Retina (tissue), 1 donor: ENCODE measurements around the gene GPR155.
"Not testable (repeated sequence)": the region's sequence is repeated elsewhere in the genome, so short reads cannot be mapped to it uniquely, and the experiment has no call there.

ENCODE experiments used
- DNase-seq: peaks from one replicate; pipeline ENCODE4 v3.0.0-alpha.2; 2016

The GPR155 gene

DNA sequence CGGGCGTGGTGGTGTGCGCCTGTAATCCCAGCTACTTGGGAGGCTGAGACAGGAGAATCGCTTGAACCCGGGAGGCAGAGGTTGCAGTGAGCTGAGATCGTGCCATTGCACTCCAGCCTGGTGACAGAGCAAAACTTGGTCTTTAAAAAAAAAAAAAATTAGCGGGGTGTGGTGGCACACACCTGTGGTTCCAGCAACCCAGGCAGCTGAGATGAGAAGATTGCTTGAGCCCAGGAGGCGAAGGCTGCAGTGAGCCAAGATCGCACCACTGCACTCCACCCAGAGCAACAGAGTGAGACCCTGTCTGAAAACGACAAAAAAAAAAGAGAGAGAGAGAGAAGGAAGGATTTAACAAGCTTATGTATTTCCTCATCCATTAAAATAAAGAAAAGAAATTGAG is 2.7 kb upstream of the GPR155 start:
- DNase-seq: not testable (repeated sequence)

DNA sequence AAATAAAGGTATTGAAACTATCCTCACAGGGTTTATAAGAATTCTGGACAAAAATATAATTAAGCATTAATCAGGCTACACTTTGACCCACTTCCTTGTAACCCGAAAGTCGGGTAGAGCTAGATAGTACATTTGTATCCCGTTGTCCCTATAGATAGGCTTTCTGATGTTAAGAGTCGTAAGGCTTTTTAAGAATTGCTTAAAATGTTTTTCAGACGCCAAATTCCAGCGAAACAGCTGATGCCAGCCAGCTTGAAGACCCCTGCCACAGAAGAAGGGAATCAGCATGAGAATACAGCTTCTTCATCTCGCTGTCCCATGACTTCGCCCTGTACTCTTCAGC is 962 bp upstream of the GPR155 start:
- DNase-seq: no peak

DNA sequence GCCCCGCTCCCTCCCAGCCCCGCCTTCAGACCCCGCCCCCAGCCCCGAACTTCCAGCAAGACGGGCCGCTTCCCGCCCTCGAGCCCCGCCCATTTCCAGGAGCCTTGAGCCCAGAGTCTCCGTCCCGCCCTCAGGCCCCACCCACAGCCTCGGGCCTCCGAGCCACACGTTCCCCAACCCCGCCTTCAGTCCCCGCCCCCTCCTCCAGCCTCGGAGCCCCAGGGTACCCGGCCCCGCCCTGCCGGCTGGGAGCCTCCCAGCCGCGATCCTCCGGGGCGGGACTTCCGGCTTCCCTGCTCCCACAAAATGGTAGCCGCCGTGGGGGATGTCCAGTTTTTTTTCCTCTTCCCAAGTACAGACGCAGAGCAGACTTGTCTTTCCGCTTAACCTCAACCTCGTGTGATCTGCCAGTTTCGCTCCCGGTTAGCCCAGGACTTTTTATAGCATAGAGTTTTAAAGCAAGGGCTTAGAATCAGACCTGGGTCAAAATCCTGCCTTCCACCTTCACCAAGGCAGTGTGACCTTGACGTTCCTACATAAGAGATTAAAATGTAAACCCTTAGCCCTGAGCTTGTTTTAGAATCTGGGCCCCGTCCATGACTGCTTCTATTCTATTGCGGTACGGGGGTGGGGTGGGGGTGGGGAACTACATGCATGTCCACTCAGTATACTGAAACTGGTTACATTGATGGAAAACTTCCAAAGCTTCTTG is 435 bp upstream of the GPR155 start:
- DNase-seq: peak; percentile 90

DNA sequence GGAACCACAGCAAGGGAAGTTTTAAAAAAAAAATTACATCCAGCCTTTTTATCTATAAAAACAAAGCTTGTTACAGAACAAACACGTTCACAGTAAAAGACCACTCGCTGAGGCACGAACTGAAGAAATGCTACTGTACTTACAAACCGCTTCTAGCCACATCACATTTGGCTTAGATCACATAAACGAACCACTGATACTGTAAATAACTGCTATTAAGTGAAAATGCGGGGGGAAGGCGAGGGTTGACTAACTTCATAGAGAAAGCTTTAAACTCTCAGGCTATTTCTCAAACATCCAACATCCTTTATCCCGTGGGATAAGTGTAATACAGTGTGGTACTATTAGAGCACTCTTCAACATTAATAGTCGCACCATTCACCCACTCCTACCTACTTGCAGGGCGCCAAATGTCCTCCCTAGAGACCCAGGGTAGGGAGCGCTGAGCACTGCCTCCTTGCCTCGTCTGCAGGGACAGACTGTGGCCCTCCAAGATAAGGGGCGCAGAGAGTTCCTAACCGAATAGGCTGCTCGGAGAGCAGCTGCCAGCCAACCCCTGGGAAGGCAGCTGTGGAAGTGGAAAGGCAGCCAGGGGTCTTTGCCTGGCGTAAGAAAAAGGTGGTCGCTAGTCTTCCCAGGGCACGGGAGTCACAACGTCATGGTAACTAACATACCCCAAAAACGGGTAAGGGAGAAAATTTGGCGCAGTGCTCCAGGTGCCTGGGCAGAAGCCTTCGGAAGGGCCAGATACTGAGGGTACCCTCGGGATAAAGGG is 854 bp downstream of the GPR155 start:
- DNase-seq: no peak

DNA sequence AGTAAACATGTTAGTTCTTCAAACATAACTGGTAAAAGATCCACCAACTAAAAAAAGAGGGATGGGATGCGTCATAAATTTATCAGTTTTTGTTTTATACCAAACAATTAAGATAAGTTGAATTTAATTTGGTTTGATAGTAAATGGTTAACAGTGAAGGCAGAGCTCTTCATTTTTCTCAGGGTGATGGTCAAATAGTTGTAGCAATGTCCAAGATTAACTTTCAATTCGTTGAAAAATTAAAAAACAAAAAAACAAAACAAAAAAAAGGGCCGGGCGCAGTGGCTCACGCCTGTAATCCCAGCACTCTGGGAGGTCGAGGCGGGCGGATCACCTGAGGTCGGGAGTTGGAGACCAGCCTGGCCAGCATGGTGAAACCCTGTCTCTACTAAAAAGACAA is 1.8 kb downstream of the GPR155 start:
- DNase-seq: not testable (repeated sequence)

DNA sequence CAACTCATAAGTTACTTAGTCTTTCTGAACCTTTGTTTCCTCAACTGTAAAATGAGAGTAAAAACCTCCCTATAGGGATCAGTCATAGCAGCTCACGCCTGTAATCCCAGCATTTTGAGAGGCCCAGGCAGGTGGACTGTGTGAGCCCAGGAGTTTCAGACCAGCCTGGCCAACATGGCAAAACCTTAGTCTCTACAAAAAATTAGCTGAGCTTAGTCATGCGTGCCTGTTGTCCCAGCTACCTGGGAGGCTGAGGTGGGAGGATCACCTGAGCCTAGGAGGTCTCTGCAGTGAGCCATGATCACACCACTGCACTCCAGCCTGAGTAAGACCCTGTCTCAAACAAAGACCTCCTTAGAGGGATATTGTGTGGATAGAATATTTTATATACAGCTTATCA is 2.3 kb downstream of the GPR155 start:
- no peak for DNase-seq

DNA sequence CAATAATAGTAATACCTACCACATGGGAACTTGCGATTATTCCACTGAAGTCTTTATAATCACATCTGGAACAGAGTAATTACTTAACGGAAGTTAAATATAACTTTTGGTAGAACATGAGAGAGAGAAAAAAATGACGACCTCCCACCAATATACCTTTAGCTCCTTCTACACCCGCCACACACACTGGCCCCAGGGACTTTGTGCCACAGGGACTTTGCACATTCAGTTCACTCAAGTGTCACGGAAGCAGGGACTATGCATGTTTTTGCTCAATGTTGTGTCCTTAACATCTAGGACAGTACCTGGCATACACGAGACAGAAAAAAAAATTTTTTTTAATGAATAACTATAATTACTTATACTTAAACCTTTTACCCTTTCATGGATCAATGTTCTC is 4.0 kb downstream of the GPR155 start:
- DNase-seq: no peak

DNA sequence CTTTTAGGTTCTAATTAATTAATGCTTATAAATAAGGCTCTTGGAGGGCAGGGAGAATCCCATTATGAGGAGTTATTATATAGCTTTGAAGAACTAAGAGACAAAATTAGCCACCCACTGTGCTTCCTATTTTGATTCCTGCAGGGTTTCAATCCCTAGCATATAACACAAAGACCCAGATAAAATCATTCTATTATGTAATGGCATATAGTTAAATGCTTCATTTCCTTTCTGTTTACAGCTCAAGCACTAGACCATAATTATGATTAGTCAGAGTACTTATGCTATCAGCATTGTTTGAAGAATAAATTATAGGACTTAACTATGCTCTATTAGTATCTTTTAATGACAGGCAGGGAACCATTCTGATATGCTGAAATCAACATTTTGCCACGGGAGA is 9.1 kb downstream of the GPR155 start:
- DNase-seq: no peak

DNA sequence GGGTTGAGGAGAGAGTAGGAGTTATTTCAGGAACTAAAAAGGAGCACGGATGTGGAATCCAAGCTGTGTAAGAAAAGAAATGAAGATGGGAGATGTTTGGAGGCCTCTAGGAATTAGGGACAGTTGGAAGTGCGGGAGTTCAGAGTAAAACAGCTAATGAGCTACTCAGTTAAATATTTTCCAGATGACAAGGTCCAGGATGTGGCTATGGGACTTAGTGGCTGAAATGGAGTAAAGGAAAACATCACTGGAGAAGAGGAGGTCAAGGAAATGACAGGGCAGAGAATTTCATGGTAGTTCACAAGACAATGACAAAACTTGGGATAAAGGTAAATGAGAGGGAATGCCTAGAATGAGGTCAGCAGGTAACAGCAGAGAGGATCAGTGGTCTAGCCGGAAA is 13.0 kb downstream of the GPR155 start:
- DNase-seq: no peak

DNA sequence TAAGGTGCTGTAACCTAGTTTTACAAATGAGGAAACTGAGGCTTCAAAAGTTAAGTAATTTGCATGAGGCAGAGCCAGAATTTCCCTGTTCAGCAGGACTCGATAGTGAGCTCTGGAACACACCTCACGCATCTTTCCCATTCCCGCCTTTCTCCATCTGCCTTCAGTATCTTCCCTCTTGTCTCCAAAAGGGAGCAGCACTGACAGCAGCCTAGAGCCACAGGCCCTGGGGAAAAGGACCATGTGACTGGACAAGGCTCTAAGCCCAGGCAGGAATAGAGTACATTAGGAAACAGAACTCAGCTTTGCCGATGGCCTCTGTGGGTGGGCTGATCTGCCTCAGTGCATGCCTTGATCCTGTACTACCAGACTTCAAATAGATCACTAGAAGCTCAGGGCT is 21.5 kb downstream of the GPR155 start:
- no peak for DNase-seq

DNA sequence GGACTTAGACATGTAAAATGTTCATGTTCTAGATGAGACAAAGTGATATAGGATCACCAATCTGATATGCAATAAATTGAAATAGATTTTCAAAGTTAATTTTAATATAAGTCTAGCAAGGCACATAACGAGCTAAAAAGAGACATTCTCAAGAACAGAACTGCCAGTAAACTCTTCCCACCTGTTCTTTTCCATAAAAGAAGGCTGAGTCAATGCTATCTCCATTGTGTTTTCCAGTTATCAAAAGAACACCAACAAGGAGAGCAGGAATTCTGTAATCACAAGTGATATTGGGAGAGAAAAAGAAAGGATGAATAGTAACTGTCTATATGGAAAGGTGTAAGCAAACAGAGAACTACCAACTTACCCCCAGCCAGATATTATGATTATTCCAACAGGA is 25.6 kb downstream of the GPR155 start:
- no peak for DNase-seq

DNA sequence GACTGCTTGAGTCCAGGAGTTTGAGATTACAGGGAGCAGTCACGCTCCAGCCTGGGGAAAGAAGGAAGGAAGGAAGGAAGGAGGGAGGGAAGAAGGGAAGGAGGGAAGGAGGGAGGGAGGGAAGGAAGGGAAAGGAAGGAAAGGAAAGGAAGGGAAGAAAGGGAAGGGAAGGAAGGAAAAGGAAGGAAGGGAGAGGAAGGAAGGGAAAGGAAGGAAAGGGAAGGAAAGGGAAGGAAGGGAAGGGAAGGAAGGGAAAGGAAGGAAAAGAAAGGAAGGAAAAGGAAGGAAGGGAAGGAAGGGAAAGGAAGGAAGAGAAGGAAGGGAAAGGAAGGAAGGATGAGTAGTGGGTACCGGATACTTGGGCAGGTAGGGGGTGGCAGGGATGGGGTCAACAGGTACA is 32.3 kb downstream of the GPR155 start:
- DNase-seq: no peak

DNA sequence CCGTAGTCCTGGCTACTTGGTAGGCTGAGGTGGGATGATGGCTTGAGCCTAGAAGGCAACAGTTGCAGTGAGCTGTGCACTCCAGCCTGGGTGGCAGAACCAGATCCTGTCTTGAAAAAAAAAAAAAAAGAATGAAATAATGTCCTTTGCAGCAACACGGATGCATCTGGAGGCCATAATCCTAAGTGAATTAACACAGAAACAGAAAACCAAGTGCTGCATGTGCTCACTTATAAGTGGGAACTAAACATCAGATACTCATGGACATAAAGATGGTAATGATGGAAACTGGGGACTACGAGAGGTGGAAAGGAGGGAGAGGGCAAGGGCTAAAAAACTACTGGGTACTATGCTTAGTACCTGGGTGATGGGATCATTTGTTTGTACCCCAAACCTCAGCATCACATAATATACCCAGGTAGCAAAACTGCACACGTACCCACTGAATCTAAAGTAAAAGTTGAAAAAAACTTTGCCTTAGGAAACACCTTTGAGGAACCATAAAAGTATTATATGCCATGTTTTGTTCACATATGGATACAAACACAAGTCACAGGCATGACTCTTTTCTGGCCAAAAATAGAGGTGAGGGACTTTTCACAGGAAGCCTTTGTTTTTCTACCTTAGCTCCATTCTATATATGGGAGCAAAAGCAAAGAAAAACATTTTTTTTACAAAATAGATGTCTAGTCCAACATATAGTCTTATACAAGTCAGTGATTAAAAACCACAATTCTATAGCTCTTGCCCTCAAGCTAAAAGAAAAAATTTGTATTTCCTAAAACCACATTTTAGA is 36.6 kb downstream of the GPR155 start:
- DNase-seq: no peak

DNA sequence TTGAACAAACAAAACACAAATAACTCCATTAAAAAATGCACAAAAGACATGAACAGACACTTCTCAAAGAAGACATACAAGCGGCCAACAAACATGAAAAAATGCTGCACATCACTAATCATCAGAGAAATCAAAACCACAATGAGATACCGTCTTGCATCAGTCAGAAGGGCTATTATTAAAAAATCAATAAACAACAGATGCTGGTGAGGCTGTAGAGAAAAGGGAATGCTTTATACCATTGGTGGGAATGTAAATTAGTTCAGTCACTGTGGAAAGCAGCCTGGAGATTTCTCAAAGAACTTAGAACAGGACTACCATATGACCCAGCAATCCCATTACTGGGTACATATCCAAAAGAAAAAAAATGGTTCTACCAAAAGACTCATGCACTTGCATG is 37.8 kb downstream of the GPR155 start:
- no peak for DNase-seq

DNA sequence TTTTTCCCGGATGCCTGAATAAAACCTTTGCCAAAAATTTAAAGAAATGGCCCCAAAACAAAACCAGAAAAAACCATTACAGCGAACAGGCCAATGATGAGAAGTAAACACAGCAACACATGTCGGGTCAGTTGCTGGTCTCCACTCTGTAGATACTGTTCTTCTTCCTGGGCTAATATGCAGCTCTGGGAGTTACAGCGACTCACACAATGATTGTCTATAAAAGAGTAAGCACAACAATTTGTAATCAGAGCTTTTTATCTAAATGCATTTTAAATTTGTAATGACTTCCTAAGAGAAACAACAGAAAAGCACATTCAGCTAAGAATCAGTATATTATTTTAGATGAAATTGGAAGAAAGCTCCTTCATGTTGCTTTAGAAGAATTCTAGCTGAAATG is 40.3 kb downstream of the GPR155 start:
- DNase-seq: no peak

DNA sequence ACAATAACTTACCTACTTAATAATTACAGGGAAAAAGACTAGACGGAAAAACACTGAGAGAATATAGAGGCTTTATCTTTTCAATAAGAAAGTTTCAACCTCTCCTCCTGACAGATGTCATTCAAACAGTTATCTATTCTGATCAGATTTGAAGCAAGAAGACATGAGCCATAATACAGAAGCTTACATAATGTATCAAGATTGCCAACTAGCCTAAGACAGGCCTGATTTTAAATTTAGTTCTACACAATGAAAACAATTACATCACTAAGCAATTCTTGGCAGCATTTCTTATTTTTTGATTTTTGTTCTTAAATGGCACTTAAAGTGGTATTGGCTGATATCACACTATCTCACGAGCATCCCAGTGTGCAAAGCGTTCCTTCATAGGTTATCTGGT is 41.6 kb downstream of the GPR155 start:
- DNase-seq: no peak

DNA sequence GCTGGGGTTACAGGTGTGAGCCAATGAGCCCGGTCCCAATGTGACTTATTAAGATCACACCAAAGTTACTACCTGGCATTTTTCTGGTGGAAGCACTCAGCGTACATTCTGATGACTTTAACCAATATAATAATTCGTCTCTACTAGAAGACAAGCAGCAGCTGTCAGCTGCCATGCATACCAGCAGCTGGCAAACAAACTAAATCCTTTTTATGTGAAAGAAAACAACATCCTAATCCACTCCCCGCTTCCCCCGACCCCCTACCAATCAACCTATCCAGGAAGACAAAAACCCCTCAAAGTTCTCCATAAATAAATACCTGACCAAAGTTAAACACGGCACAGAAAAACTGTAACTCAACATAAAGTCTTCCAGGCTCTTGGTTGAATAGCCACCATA is 42.1 kb downstream of the GPR155 start:
- no peak for DNase-seq

DNA sequence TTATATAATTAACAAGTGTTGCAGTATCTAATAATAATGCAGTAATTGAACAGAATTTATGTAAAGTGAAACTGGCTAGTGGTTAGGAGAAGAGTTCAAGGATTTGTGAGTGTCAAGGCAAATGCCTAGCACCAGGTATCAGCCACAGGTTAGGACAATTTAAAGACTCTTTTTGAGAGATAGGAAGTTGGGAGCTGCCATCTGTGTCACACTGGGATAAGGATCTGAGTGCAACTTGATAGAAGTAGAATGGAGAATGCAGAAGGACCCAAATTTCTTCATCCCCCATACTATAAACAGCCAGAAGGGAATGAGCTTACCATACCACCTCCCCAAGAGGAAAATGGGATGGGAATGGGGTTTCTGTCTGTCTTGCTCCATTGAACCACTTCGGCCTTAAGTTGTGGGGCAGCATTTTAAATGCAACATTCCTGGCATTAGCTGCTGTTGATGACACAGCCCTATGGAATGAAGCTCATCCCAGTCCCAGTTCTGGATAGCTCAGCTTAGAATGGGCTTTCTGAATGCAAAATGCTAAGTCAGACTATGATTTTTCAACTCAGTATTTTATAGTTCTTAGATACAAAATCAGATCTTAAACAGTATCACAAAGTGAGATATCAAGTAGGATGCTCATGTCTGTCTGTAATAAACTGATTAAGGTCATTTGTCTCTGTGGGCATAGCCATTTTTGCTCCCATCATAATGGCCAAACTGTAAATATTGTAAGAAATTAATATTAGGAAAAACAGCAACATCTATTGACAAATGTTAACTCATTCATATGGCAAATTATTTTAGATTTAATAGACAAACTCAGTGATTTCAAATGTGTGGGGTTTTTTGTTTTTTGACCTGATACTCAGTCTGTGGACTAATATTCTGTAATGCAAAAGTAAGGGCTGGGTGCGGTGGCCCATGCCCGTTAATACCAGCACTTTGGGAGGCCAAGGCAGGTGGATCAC is 44.0 kb downstream of the GPR155 start:
- DNase-seq: no peak

DNA sequence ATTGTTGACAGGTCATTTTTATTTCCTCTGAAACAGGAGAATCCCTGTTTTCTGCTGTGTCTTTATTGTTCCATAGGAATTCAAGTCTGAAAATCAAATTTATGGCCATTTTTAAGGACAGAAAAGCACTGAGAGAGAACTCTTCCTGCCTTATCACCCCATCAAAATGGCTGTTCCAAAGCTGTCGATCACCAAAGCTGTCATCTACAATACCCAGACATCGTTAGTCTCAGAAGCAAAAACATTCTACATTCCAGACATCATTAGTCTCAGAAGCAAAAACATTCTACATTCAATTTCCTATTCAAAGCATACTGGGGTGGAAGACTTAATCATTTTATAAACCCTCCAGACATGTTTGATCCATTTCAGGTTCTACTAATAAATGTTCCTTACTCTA is 46.9 kb downstream of the GPR155 start:
- DNase-seq: no peak

DNA sequence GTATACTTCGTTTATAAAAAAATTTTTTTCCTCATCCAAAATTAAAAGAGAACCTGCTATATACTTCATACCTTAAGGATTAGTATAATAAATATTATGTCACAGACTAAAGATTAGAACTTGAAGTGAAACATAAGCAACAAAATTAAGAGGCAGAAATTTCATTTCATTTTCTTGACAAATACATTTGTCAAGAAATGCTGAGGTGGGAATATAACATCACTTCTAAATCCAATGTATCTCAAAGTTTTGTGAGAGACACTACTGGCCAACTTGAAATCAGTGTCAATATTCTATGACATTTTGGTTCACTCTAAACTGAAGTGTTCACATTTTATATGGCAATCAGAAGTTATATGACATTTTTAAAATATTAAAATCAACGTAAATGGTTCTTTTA is 47.5 kb downstream of the GPR155 start:
- no peak for DNase-seq

DNA sequence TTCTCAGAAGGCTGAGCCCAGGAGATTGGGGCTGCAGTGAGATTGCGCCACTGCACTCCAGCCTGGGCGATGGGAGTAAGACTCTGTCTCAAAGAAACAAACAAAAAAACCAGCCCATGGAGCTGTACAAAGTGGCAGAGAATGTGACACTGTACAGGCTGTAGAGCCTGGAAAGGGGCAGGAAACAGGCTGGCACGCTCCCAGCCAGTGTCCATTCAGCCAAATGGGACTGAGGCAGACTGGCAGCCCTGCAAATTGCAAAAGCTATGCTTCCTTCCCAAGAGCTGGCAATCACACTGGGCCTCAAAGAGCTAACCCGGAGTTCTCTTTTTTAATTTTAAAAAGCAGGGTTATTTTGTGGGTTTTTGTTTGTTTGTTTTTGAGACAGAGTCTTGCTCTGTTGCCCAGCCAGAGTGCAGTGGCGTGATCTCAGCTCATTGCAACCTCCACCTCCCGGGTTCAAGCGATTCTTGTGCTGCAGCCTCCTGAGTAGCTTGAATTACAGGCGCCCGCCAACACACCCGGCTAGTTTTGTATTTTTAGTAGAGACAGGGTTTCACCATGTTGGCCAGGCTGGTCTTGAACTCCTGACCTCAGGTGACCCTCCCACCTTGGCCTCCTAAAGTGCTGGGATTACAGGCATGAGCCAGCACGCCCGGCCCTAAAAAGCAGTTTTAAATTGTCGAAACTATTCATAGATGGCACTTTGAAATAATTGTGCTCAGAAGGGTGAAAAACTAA is 48.5 kb downstream of the GPR155 start:
- DNase-seq: no peak

DNA sequence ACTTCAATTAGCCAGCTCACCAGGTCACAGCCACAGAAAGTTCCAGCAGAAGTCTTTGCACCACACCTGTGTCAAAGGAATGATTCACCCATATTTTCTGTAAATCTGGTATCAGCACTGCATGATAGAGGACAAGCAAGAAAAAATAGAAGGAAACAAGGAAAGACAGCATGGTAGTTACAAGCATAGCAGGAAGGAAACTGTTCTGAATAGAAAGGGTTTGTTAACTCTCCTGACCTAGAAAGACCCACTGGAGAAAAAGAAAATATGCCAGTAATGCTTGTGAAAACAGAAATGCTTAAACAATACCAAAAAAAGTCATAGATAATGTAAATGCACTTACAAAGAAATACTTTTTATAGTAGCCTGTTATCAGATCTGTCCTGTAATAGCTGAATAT is 50.5 kb downstream of the GPR155 start:
- no peak for DNase-seq
